Fibroblast of lung (primary cell): ENCODE data around the gene SEC24C. TPM values are rescaled to one million over a fixed set of nuclear protein-coding genes. Genes with fewer than 3 reads are reported as not detected.

Experiments used
- DNase-seq, 2 donors: peaks; one replicate each; pipeline versions ENCODE4 v3.0.0 to v3.0.0-alpha.2; 2010; ENCODE audit warnings: low read depth in 2 of 2
- H2AFZ ChIP-seq: 2 replicates; pipeline ENCODE4 v1.5.1; 2012; ENCODE audit warnings: low read length, control low read depth, inconsistent platforms
- H3K27ac ChIP-seq: 2 replicates; pipeline ENCODE4 v1.5.1; 2011; ENCODE audit warnings: low read length, control low read depth; ENCODE audit not compliant: insufficient read depth
- H3K27me3 ChIP-seq: 2 replicates; pipeline ENCODE4 v1.5.1; 2011; ENCODE audit warnings: mild to moderate bottlenecking, low read length; ENCODE audit not compliant: control insufficient read depth, insufficient read depth
- H3K36me3 ChIP-seq: 2 replicates; pipeline ENCODE4 v1.5.1; 2011; ENCODE audit warnings: low read length; ENCODE audit not compliant: control insufficient read depth, insufficient read depth
- H3K4me1 ChIP-seq: 2 replicates; pipeline ENCODE4 v1.5.1; 2011; ENCODE audit warnings: low read length; ENCODE audit not compliant: control insufficient read depth, insufficient read depth; ENCODE audit errors: extremely low read depth
- H3K4me2 ChIP-seq: 2 replicates; pipeline ENCODE4 v1.5.1; 2011; ENCODE audit warnings: low read length, control low read depth; ENCODE audit not compliant: insufficient read depth; ENCODE audit errors: extremely low read depth
- H3K4me3 ChIP-seq, 4 experiments: fragments of 200-600 bp in 1 of 4; sonication (generic) in 1 of 4; replicated peaks in 1 of 4; 2 replicates each; pipeline ENCODE4 v1.5.1; 2011 to 2016; ENCODE audit warnings: low read length in 4 of 4, low read depth in 3 of 4, mild to moderate bottlenecking in 3 of 4, control low read depth in 2 of 4, inconsistent platforms in 1 of 4, mixed read lengths in 1 of 4; ENCODE audit not compliant: insufficient read depth in 1 of 4; ENCODE audit errors: control extremely low read depth in 1 of 4
- H3K79me2 ChIP-seq: 2 replicates; pipeline ENCODE4 v1.5.1; 2012; ENCODE audit warnings: mild to moderate bottlenecking, low read length, inconsistent platforms; ENCODE audit not compliant: control insufficient read depth, insufficient read depth
- H3K9ac ChIP-seq: 2 replicates; pipeline ENCODE4 v1.5.1; 2011; ENCODE audit warnings: mild to moderate bottlenecking, low read length, control low read depth; ENCODE audit not compliant: insufficient read depth
- H3K9me3 ChIP-seq: 2 replicates; pipeline ENCODE4 v1.5.1; 2012; ENCODE audit warnings: low read depth, low read length; ENCODE audit not compliant: control insufficient read depth, insufficient read depth
- H4K20me1 ChIP-seq: 2 replicates; pipeline ENCODE4 v1.5.1; 2011; ENCODE audit warnings: low read length; ENCODE audit not compliant: control insufficient read depth, insufficient read depth; ENCODE audit errors: extremely low read depth
- EZH2 ChIP-seq: IDR thresholded peaks from 2 replicates; pipeline ENCODE4 v1.5.1; 2012; ENCODE audit warnings: low read length, control low read depth, mild to moderate bottlenecking; ENCODE audit errors: missing control alignments
- polyA plus RNA-seq, 2 donors: library from polyadenylated mRNA; depleted of rRNA in 1 of 2; stranded (reverse) in 1 of 2; unstranded in 1 of 2; fragments of >200 nt; gene quantifications; 2 replicates each; pipeline ENCODE4 v1.2.1, GENCODE V29; 2011 to 2012; ENCODE audit warnings: missing spikeins in 1 of 2
- total RNA-seq: library from RNA; depleted of rRNA; stranded (reverse); fragments of >200 nt; gene quantifications from 2 replicates; pipeline ENCODE4 v1.2.1, GENCODE V29; 2014
- TF ChIP-seq, protein P1 (sequence below), 2 donors: IDR thresholded peaks in 1 of 2; conservative IDR thresholded peaks in 1 of 2; 1 replicate in 1 of 2; 2 replicates in 1 of 2; pipeline ENCODE4 v1.5.1; 2011 to 2012; ENCODE audit warnings: low read length in 2 of 2, control low read depth in 1 of 2, inconsistent platforms in 1 of 2, low read depth in 1 of 2, mild to moderate bottlenecking in 1 of 2

Gene SEC24C
- total and polyA plus RNA-seq, 2 donors (not counting 1 experiment from before 2014, with no cell fraction given) = 58.0 to 60.4 TPM

DNA sequence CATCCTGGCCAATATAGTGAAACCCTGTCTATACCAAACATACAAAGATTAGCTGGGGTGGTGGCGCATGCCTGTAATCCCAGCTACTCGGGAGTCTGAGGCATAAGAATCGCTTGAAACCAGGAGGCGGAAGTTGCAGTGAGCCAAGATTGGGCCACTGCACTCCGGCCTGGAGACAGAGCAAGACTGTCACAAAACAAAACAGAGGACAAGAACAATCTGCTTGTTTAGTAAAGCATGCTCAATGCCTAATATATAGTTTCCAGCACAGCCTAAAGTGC, 1.8 kb upstream of the SEC24C start:
- Histone ChIP-seq H3K9me3 (no peaks in the 10 kb centered on the region), H3K4me1 (no peaks in the 10 kb centered on the region), H4K20me1 (no peaks in the 10 kb centered on the region), H3K4me3 (no peak overlapping the region), H3K9ac (no peak overlapping the region), H3K27ac (no peak overlapping the region), H3K27me3 (no peaks in the 10 kb centered on the region), H3K79me2 (peaks cover 42% of the 10 kb centered on the region), H3K4me2 (no peak overlapping the region), H2AFZ (no peak overlapping the region), H3K36me3 (peaks cover 8% of the 10 kb centered on the region)
- TF ChIP-seq EZH2 = no peak
- TF ChIP-seq, protein P1, sequence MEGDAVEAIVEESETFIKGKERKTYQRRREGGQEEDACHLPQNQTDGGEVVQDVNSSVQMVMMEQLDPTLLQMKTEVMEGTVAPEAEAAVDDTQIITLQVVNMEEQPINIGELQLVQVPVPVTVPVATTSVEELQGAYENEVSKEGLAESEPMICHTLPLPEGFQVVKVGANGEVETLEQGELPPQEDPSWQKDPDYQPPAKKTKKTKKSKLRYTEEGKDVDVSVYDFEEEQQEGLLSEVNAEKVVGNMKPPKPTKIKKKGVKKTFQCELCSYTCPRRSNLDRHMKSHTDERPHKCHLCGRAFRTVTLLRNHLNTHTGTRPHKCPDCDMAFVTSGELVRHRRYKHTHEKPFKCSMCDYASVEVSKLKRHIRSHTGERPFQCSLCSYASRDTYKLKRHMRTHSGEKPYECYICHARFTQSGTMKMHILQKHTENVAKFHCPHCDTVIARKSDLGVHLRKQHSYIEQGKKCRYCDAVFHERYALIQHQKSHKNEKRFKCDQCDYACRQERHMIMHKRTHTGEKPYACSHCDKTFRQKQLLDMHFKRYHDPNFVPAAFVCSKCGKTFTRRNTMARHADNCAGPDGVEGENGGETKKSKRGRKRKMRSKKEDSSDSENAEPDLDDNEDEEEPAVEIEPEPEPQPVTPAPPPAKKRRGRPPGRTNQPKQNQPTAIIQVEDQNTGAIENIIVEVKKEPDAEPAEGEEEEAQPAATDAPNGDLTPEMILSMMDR (conservative IDR thresholded peaks at IDR 0.05 in 1 of 2, IDR thresholded peaks at IDR 0.05 in 1 of 2; ENCODE audit: low read depth in 1 of 2, low read length in 2 of 2) = no peak
- no peak for DNase-seq

DNA sequence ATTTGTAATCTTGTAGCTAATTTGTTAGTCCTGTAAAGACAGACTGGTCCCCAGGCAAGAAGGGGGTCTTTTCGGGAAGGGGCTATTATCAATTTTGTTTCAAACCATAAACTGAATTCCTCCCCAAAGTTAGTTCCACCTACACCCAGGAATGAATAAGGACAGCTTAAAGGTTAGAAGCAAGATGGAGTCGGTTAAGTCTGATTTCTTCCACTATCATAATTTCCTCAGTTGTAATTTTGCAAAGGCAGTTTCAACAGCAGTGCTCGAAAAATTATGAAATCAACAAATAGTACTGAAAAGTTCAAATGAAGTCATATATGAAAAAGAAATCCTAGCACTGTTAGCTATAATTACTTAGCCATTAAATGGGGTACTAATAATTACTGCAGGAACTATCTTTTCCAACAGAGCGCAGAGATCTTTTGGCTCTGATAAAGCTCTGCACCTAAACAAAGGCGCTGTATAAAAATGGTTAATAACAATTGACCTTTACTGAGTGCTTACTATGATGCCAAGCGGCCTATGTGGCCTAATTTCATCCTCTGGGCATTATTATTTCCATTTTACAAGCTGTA, 756 bp upstream of the SEC24C start:
- H2AFZ ChIP-seq = no peak overlapping the region

DNA sequence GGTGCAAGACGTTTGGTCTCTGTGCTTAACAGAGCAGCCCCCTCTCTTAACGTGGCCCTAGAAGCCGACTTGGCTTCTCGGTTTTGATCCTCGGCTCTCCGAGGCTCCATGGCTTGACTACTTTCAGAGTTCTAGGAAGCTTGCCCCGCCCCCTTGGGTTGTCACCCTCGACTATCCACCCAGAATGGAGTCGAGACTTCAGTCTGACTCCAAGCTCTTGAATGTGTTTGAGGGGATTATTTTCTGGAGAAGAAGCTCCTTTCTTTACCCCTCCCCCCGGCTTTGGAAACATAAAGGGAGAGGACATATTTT, 448 bp downstream of the SEC24C start:
- Histone ChIP-seq H3K9me3 (no peaks in the 10 kb centered on the region), H3K4me2 (peak overlapping the region; percentile 86), H3K79me2 (peaks cover 50% of the 10 kb centered on the region), H2AFZ (peak overlapping the region; percentile 74), H3K36me3 (peaks cover 8% of the 10 kb centered on the region), H3K27ac (peak overlapping the region; percentile 93), H3K4me1 (no peaks in the 10 kb centered on the region), H4K20me1 (no peaks in the 10 kb centered on the region), H3K9ac (peak overlapping the region; percentile 86), H3K4me3 (peak overlapping the region; percentile 85 to 99 (median 94)), H3K27me3 (no peaks in the 10 kb centered on the region)
- TF ChIP-seq EZH2 = no peak
- TF ChIP-seq, protein P1 (conservative IDR thresholded peaks at IDR 0.05 in 1 of 2, IDR thresholded peaks at IDR 0.05 in 1 of 2; ENCODE audit: low read depth in 1 of 2, low read length in 2 of 2) = no peak
- peak; percentile 56 to 64 for DNase-seq

More for the DNA sequence above, 756 bp upstream of the SEC24C start:
- H3K27ac ChIP-seq = peak overlapping the region; percentile 93
- DNase-seq = no peak
- H3K36me3 ChIP-seq = peaks cover 8% of the 10 kb centered on the region
- H3K4me3 ChIP-seq = peak overlapping the region; percentile 85 to 99 (median 94)
- peak overlapping the region; percentile 86 for H3K9ac ChIP-seq
- no peaks in the 10 kb centered on the region for H3K4me1 ChIP-seq
- TF ChIP-seq, protein P1 (conservative IDR thresholded peaks at IDR 0.05 in 1 of 2, IDR thresholded peaks at IDR 0.05 in 1 of 2; ENCODE audit: low read depth in 1 of 2, low read length in 2 of 2) = no peak
- H3K4me2 ChIP-seq = peak overlapping the region; percentile 70
- no peaks in the 10 kb centered on the region for H3K27me3 ChIP-seq
- no peaks in the 10 kb centered on the region for H3K9me3 ChIP-seq
- peaks cover 44% of the 10 kb centered on the region for H3K79me2 ChIP-seq
- no peaks in the 10 kb centered on the region for H4K20me1 ChIP-seq
